Measurements from ENCODE around the gene NUDT3.

NUDT3 gene

DNA sequence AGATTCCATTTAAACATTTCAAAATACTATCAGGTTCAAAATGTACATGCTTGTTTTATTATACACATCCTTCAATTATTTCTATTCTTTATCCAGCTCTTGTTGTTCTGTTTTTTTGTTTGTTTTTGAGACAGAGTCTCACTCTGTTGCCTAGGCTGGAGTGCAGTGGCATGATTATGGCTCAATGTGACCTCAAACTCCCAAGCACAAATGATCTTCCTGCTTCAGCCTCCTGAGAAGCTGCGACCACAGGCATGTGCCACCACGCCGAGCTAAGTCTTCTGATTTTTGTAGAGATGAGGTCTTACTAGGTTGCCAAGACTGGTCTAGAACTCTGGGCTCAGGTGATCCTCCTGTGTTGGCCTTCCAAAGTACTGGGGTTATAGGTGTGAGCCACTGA lies 99.5 kb downstream of the NUDT3 start:
- Histone ChIP-seq H3K9ac (ENCODE audit: low read depth, low read length) (no peak overlapping the region), H3K9me3 (ENCODE audit: insufficient read depth, low read depth, low read length) (no peaks in the 10 kb centered on the region), H3K27me3 (ENCODE audit: insufficient read depth, low read length) (no peaks in the 10 kb centered on the region), H3K4me3 (ENCODE audit: low read length) (no peak overlapping the region), H3K36me3 (ENCODE audit: insufficient read depth, low read depth, low read length) (peaks cover 40% of the 10 kb centered on the region), H3K4me1 (ENCODE audit: insufficient read depth, low read length) (no peaks in the 10 kb centered on the region), H3K27ac (ENCODE audit: low read length) (no peak overlapping the region)

DNA sequence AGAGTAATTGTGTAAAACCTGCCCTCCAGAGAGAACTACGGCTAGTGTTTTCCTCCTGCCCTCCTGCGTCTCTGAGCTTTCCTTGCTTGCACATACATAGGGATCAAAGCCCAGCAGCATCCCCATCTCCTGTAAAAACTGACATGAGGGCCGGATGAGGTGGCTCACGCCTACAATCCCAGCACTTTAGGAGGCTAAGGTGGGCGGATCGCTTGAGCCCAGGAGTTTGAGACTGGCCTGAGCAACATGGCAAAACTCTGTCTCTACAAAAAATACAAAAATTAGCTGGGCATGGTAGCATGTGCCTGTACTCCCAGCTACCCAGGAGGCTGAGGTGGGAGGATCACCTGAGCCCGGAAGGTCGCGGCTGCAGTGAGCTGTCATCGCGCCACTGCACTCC lies 103.3 kb downstream of the NUDT3 start:
- Histone ChIP-seq H3K9me3 (ENCODE audit: insufficient read depth, low read depth, low read length) (no peaks in the 10 kb centered on the region), H3K27ac (ENCODE audit: low read length) (no peak overlapping the region), H3K4me3 (ENCODE audit: low read length) (no peak overlapping the region), H3K9ac (ENCODE audit: low read depth, low read length) (no peak overlapping the region), H3K36me3 (ENCODE audit: insufficient read depth, low read depth, low read length) (peaks cover 41% of the 10 kb centered on the region), H3K4me1 (ENCODE audit: insufficient read depth, low read length) (no peaks in the 10 kb centered on the region), H3K27me3 (ENCODE audit: insufficient read depth, low read length) (no peaks in the 10 kb centered on the region)

DNA sequence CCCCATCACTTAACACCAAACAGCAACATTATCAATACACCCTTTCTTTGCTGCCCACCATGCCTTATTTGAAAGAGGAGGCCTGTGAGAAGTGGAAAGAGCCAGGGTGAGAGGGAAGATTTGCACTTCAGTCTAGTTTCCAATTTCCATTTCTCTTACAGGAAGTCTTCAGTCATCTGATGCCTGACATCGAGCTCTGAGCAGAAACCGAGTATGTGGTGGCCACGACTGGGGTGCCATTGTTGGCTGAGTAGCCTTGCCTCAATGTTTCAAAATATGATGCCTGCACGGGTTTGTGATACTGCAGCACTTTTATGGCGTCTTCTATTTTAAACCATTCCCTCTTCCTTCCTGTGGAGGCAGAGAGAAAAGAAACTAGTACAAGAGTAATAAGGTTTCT lies 103.9 kb downstream of the NUDT3 start:
- no peaks in the 10 kb centered on the region for H3K27me3 ChIP-seq (ENCODE audit: insufficient read depth, low read length)
- no peak overlapping the region for H3K4me3 ChIP-seq (ENCODE audit: low read length)
- H3K27ac ChIP-seq (ENCODE audit: low read length) = no peak overlapping the region
- H3K36me3 ChIP-seq (ENCODE audit: insufficient read depth, low read depth, low read length) = peaks cover 37% of the 10 kb centered on the region
- no peaks in the 10 kb centered on the region for H3K4me1 ChIP-seq (ENCODE audit: insufficient read depth, low read length)
- H3K9ac ChIP-seq (ENCODE audit: low read depth, low read length) = no peak overlapping the region
- H3K9me3 ChIP-seq (ENCODE audit: insufficient read depth, low read depth, low read length) = no peaks in the 10 kb centered on the region

DNA sequence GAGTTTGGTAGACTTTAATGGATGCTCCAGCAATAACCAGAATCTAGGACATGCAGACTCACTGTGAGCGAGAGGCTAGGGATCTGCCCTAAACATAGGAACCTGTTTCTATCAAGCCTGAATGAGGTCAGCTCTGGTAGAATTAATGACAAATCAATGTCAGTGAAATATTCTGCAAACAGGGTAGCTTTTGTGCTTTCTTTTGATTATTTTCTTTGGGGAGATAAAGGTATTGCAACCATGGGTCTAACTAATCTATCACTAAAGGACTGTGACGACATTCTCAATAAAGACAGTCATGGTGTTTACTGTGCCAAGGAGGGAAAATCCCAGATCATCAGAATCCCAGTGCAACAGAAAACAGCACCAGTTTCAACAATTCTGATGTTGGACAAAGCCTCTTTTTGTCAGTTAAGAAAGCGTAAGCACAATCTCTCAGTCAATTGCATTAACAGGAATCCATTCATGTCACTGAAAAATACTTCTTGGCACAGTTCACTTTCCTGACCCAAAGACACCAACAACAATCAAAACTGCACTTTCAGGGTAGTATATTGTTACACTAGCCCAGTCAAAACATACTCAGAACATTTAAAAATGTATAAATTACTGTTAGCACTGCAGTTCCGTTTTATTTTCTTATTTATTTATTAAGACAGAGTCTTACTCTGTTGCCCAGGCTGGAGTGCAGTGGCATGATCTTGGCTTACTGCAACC lies 106.9 kb downstream of the NUDT3 start:
- no peaks in the 10 kb centered on the region for H3K9me3 ChIP-seq (ENCODE audit: insufficient read depth, low read depth, low read length)
- H3K27ac ChIP-seq (ENCODE audit: low read length) = no peak overlapping the region
- no peaks in the 10 kb centered on the region for H3K27me3 ChIP-seq (ENCODE audit: insufficient read depth, low read length)
- no peak overlapping the region for H3K4me3 ChIP-seq (ENCODE audit: low read length)
- H3K36me3 ChIP-seq (ENCODE audit: insufficient read depth, low read depth, low read length) = peaks cover 28% of the 10 kb centered on the region; the same call in 1 of the 2 replicates
- H3K9ac ChIP-seq (ENCODE audit: low read depth, low read length) = no peak overlapping the region
- H3K4me1 ChIP-seq (ENCODE audit: insufficient read depth, low read length) = no peaks in the 10 kb centered on the region

DNA sequence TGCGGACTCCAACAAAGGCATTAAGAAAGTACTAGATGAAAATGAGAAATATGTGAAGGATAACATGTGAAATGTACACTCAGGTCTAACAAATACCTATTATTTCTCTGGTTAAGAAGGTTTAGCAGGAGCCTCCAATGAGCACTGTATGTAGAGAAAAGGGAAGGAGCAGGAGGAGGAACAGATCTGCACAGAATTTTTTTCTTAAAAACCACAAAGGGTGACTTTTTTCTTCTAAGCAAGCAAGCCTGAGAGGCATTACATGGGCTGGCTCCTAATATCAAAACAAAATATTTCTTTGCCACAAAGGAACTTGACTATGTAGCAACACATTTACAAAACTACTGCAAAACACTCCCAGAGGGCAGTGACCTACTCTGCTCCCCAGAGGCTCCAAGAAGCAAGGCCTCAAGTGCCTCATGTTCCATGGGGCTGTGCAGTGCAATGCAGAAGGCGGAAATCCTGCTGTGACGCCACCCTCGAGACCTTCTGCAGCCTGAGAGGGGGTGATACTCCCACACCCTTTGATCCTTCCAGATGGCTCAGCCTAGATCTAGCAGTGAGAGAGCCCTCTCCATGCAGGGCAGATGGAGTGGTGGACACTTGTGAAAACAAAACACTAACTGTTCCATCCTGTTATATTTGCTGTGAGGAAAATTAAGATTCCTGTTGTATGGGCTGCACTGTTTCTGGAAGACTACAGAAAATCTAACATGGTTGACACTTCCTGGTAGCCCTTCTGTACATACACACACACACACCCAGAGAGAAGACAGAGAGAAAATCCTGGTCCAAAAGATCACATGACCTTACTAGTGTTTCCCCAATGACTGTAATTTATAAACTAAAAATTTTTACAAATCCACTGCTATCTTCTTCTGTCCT lies 107.7 kb downstream of the NUDT3 start:
- H3K4me3 ChIP-seq (ENCODE audit: low read length) = no peak overlapping the region
- H3K9me3 ChIP-seq (ENCODE audit: insufficient read depth, low read depth, low read length) = no peaks in the 10 kb centered on the region
- peaks cover 31% of the 10 kb centered on the region; the same call in 1 of the 2 replicates for H3K36me3 ChIP-seq (ENCODE audit: insufficient read depth, low read depth, low read length)
- no peaks in the 10 kb centered on the region for H3K27me3 ChIP-seq (ENCODE audit: insufficient read depth, low read length)
- no peaks in the 10 kb centered on the region for H3K4me1 ChIP-seq (ENCODE audit: insufficient read depth, low read length)
- H3K27ac ChIP-seq (ENCODE audit: low read length) = no peak overlapping the region
- no peak overlapping the region for H3K9ac ChIP-seq (ENCODE audit: low read depth, low read length)

DNA sequence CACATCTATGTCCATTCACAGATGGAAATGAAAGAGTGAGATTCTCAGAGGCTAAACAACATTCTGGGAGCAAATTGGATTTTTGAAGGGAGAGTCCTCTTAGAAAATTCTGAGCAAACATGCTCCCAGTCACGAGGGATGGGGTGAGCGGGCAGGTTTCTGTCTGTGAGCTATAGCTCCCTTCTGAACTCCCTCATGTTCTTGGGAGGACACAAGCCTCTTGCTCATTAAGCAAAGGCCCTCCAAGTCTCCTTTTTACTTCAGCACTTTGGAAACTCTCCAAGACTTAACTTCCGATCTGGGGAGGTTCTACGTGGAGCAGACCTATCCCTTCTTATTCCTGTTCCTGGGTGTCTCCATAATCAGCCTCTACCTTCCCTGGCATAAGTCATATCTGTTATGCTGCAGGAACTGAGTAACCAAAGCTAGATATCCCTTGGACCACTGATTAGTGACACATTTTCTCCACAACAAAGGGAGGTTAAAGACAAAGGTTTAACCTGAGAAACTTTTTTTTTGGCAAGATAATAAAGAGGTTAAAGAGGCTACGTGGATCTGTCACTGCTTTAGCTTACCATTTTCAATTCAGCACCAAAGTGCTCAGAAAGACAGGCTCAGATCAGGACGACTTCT lies 110.7 kb downstream of the NUDT3 start:
- H3K9ac ChIP-seq (ENCODE audit: low read depth, low read length) = no peak overlapping the region
- no peaks in the 10 kb centered on the region for H3K27me3 ChIP-seq (ENCODE audit: insufficient read depth, low read length)
- H3K36me3 ChIP-seq (ENCODE audit: insufficient read depth, low read depth, low read length) = peaks cover 28% of the 10 kb centered on the region; the same call in 1 of the 2 replicates
- H3K27ac ChIP-seq (ENCODE audit: low read length) = no peak overlapping the region
- H3K4me3 ChIP-seq (ENCODE audit: low read length) = no peak overlapping the region
- H3K9me3 ChIP-seq (ENCODE audit: insufficient read depth, low read depth, low read length) = no peaks in the 10 kb centered on the region
- H3K4me1 ChIP-seq (ENCODE audit: insufficient read depth, low read length) = no peaks in the 10 kb centered on the region

DNA sequence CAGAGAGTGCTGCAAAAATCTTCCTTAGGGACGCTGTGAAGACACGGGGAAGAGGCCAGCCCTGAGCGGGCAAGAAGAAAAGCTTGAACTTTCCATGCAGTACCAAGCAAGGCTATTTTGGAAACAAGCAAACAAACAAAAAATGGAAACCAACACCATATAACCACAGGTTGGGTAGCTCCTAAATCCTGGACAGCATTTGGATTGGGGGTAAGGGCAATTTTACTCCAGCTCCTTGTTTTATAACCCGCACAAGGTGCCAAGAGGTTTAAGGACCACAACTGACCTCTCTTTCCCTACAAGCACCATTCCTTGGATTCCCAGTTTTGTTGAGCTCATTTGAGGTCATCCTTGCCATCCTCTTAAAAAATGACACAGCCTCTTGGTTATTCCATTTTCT lies 112.3 kb downstream of the NUDT3 start:
- H3K36me3 ChIP-seq (ENCODE audit: insufficient read depth, low read depth, low read length) = peaks cover 27% of the 10 kb centered on the region; the same call in 1 of the 2 replicates
- H3K4me1 ChIP-seq (ENCODE audit: insufficient read depth, low read length) = no peaks in the 10 kb centered on the region

DNA sequence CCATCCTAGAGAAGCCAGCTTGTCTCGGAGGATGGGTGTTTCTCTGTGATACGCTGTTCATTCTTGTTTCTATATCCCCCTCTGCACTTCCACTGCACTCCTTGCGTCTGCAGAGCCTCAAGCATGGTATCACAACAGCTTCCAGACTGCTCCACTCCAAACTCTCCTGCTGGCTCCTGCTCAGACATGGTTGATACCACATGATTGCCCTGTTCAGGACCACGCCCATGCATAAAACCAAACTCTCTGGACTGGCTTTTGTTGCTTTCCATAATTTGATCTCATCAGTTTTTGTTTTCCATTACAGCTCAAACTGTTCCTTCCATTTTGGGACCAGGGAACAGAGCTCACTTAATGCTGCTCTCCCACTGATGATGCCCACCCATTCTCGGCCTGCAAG lies 113.6 kb downstream of the NUDT3 start:
- H3K4me1 ChIP-seq (ENCODE audit: insufficient read depth, low read length) = no peaks in the 10 kb centered on the region
- no peaks in the 10 kb centered on the region for H3K27me3 ChIP-seq (ENCODE audit: insufficient read depth, low read length)
- no peak overlapping the region for H3K9ac ChIP-seq (ENCODE audit: low read depth, low read length)
- no peak overlapping the region for H3K4me3 ChIP-seq (ENCODE audit: low read length)
- no peak overlapping the region for H3K27ac ChIP-seq (ENCODE audit: low read length)
- H3K36me3 ChIP-seq (ENCODE audit: insufficient read depth, low read depth, low read length) = peaks cover 22% of the 10 kb centered on the region; the same call in 1 of the 2 replicates
- H3K9me3 ChIP-seq (ENCODE audit: insufficient read depth, low read depth, low read length) = no peaks in the 10 kb centered on the region

More for the DNA sequence above, 112.3 kb downstream of the NUDT3 start:
- H3K27ac ChIP-seq (ENCODE audit: low read length) = no peak overlapping the region
- no peaks in the 10 kb centered on the region for H3K27me3 ChIP-seq (ENCODE audit: insufficient read depth, low read length)
- no peak overlapping the region for H3K4me3 ChIP-seq (ENCODE audit: low read length)
- no peak overlapping the region for H3K9ac ChIP-seq (ENCODE audit: low read depth, low read length)
- no peaks in the 10 kb centered on the region for H3K9me3 ChIP-seq (ENCODE audit: insufficient read depth, low read depth, low read length)

DNA sequence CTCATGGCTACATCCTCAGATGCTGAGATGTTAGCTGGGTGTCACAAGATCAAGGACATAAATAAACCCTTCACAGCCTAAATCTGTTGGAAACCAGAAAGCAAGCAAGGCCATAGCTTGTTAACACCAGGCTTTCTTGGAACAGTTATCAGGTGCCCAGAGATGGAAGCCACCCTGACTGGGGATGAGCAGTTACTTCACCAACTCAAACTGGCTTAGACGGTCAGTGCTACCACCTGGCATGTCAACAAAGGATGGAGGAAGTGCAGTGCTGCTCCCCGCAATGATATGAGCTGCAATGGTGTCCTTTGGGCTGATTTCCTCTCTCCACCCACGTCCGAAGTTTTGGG lies 114.7 kb downstream of the NUDT3 start:
- Histone ChIP-seq H3K4me1 (ENCODE audit: insufficient read depth, low read length) (no peaks in the 10 kb centered on the region), H3K9ac (ENCODE audit: low read depth, low read length) (no peak overlapping the region), H3K9me3 (ENCODE audit: insufficient read depth, low read depth, low read length) (no peaks in the 10 kb centered on the region), H3K27me3 (ENCODE audit: insufficient read depth, low read length) (no peaks in the 10 kb centered on the region), H3K27ac (ENCODE audit: low read length) (no peak overlapping the region), H3K36me3 (ENCODE audit: insufficient read depth, low read depth, low read length) (peaks cover 22% of the 10 kb centered on the region; the same call in 1 of the 2 replicates), H3K4me3 (ENCODE audit: low read length) (no peak overlapping the region)

DNA sequence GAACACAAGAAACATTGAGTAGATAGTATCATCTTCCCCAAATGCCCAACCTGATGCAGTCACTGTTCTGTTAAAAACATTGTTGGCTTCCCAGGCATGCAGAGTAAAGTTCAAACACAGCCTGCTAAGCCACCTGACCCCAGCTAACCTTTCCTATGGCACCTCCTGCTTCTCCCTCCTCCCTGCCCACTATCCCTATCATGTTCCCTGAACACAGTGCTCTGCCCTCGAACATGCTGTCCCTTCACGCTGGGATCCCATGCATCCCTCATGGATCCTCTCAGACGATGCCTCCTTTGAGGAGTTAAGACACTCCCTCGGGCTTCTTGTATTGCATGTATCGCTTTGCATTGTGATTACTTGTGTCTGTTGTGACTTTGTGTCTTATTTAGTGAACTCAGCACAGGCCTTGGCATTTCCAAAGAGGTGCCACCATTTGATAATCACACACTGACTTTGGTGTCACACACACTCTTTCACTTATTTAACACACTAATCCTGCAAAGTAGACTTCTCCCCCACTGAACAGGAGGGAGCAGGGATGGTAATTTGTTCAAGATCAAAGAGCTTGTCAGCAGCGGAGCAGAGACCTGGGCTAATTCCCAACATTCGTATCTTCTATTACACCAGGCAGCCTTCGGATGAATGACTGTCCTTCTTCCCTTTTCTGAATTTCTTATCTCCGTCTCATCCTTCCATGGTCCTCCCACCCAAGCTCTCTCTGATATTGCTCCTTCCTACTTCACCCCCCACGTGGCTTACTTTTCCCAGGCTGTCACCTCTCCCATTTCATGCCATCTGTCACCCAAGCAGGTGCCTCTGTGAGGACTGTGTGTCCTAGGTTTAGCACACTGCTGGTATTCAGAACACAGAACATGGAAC lies 115.3 kb downstream of the NUDT3 start:
- Histone ChIP-seq H3K36me3 (ENCODE audit: insufficient read depth, low read depth, low read length) (peaks cover 20% of the 10 kb centered on the region; the same call in 1 of the 2 replicates), H3K27ac (ENCODE audit: low read length) (no peak overlapping the region), H3K27me3 (ENCODE audit: insufficient read depth, low read length) (no peaks in the 10 kb centered on the region), H3K9ac (ENCODE audit: low read depth, low read length) (no peak overlapping the region), H3K4me1 (ENCODE audit: insufficient read depth, low read length) (no peaks in the 10 kb centered on the region), H3K9me3 (ENCODE audit: insufficient read depth, low read depth, low read length) (no peaks in the 10 kb centered on the region), H3K4me3 (ENCODE audit: low read length) (no peak overlapping the region)

DNA sequence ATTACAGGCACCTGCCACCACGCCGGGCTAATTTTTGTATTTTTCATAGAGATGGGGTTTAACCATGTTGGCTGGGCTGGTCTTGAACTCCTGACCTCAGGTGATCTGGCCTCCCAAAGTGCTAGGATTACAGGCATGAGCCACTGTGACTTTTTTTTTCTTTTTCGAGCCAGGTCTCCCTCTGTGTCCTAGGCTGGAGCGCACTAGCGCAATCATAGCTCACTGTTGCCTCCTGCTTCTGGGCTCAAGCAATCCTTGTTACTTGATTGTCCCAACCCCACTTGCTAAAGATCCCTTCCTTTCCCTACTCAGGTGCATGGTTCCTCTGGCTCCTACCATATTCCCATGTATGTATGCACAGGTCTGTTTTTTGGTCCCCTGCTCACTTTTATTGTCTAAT lies 116.3 kb downstream of the NUDT3 start:
- Histone ChIP-seq H3K4me3 (ENCODE audit: low read length) (no peak overlapping the region), H3K4me1 (ENCODE audit: insufficient read depth, low read length) (no peaks in the 10 kb centered on the region), H3K9me3 (ENCODE audit: insufficient read depth, low read depth, low read length) (no peaks in the 10 kb centered on the region), H3K9ac (ENCODE audit: low read depth, low read length) (no peak overlapping the region), H3K27ac (ENCODE audit: low read length) (no peak overlapping the region), H3K27me3 (ENCODE audit: insufficient read depth, low read length) (no peaks in the 10 kb centered on the region), H3K36me3 (ENCODE audit: insufficient read depth, low read depth, low read length) (peaks cover 11% of the 10 kb centered on the region; the same call in 1 of the 2 replicates)

All from iPS-20b (cell line).